ENCODE measurements around the gene S100A6.

S100A6 gene

DNA sequence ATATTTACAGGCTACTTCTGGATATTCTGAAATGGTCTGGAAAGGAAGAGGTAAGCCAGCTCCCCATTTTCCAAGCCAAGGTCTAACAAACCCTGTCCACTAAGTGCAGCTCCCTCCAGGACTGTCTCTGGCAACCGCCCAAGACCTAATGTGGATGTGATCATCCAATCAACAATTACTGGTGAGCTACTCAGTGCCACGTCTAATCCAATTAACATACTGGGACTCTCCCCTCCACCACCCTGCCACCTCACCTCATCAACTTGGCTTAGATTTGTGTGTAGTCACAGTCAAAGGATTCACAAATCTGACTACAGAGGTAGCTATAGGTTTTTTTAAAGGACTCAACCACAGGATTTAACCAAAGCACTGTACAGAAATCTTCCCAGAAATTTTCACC lies 49.9 kb downstream of the S100A6 start:
- H3K4me3 ChIP-seq (ENCODE audit: control insufficient read depth, low read depth, low read length), result no peak overlapping the region
- no peak for DNase-seq (ENCODE audit: low read depth)
- TF ChIP-seq, protein P1, sequence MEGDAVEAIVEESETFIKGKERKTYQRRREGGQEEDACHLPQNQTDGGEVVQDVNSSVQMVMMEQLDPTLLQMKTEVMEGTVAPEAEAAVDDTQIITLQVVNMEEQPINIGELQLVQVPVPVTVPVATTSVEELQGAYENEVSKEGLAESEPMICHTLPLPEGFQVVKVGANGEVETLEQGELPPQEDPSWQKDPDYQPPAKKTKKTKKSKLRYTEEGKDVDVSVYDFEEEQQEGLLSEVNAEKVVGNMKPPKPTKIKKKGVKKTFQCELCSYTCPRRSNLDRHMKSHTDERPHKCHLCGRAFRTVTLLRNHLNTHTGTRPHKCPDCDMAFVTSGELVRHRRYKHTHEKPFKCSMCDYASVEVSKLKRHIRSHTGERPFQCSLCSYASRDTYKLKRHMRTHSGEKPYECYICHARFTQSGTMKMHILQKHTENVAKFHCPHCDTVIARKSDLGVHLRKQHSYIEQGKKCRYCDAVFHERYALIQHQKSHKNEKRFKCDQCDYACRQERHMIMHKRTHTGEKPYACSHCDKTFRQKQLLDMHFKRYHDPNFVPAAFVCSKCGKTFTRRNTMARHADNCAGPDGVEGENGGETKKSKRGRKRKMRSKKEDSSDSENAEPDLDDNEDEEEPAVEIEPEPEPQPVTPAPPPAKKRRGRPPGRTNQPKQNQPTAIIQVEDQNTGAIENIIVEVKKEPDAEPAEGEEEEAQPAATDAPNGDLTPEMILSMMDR (IDR thresholded peaks at IDR 0.05; ENCODE audit: control insufficient read depth, insufficient read depth, low read depth, low read length, missing control alignments), result no peak
